ENCODE data around the gene MPRIP.

Gene MPRIP

DNA sequence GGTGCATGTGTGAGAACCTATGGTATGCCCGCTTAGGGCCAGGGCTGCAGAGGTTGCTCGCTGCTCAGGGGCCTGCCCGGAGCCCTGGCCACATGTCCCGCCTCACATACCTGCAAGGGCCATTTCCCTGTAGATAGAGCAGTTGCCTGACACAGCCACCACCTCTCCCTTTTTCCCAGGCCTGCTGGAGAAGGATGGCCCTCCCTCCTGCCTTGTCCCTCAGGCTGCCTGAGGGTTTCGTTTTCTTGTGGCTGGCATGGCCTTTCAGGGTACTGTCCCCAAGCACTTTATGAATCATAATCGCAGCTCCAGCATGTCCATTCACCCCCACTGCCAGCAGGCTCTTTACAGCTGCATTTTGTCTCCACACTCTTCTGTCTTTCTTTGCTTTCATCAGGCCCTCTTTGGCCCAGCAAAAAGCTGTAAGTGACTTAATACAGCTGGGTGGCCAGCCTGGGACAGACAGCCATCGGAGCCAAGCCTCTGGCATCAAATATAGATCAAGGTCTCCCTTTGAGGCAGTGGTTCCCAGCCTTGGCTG is 65.7 kb downstream of the MPRIP start:
- DNase-seq (ENCODE audit: low spot score), result no peak
- ChIA-PET CTCF (interaction anchor here (0.7 kb wide), 1 partner anchor 66 kb away, joined by 3 read pairs; the partner anchor contains the start of gene MPRIP), POLR2A (ENCODE audit: low non-redundant PET) (no interaction called here)
- TF ChIP-seq, protein P1, sequence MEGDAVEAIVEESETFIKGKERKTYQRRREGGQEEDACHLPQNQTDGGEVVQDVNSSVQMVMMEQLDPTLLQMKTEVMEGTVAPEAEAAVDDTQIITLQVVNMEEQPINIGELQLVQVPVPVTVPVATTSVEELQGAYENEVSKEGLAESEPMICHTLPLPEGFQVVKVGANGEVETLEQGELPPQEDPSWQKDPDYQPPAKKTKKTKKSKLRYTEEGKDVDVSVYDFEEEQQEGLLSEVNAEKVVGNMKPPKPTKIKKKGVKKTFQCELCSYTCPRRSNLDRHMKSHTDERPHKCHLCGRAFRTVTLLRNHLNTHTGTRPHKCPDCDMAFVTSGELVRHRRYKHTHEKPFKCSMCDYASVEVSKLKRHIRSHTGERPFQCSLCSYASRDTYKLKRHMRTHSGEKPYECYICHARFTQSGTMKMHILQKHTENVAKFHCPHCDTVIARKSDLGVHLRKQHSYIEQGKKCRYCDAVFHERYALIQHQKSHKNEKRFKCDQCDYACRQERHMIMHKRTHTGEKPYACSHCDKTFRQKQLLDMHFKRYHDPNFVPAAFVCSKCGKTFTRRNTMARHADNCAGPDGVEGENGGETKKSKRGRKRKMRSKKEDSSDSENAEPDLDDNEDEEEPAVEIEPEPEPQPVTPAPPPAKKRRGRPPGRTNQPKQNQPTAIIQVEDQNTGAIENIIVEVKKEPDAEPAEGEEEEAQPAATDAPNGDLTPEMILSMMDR (conservative IDR thresholded peaks at IDR 0.05; ENCODE audit: low read depth), result no peak
- peak overlapping the region; percentile 79 for H3K27ac ChIP-seq

DNA sequence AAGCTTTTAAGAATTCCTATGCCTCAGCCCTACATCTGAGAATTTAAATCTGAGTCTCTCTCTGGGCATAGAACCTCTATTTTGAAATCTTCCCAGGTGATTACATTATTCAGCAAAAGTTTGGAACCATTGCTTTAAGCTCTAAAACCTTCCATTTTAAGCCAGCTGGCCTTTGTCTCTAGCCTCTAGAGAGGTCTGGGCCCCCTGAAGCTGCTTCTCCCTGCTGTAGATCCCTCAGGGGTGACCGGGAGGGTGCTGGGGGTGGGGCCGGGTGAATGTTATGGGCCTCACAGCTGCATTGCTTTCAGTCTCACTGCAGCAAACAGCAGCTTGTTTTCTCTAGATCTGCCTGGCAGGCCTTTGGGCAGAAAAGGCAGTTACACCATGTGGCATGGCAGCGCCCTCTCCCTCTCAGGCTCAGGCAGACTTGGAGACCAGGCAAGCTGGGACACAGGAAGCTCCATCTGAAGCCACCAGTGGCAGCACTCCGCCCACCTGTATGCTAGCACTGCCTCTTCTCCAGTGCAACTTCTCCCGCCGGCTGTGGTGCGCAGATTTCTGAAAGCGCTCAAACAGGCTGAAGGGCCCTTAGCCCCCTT is 66.3 kb downstream of the MPRIP start:
- TF ChIP-seq, protein P1 (conservative IDR thresholded peaks at IDR 0.05; ENCODE audit: low read depth), result no peak
- CTCF ChIA-PET, result interaction anchor here (0.6 to 0.7 kb wide), 2 partner anchors 55 to 66 kb away, joined by 3 read pairs; partner anchors contain the start of gene MPRIP
- DNase-seq (ENCODE audit: low spot score), result no peak
- POLR2A ChIA-PET (ENCODE audit: low non-redundant PET), result no interaction called here
- peak overlapping the region; percentile 79 for H3K27ac ChIP-seq

DNA sequence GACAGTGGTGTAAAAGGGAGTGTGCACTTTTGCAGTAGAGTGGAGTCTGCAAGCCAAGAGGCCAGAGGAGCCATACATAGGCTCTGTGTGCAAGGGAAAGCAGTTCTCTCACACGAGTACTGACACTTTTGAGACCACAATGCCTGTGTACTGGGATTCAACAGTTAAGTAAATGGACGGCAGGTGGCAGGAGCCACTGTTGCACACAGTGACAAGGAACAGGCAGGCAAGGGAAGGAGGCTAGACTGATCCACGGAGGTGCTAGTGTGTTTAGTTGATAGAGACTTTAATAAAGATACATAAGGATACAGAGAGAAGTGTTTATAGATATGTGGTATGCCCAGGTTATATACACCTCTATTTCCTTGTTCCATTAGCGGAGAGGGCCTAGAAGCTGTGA is 67.0 kb downstream of the MPRIP start:
- CTCF ChIA-PET, result interaction anchor here (0.6 kb wide), 1 partner anchor 56 kb away, joined by 3 read pairs; no protein-coding TSS in a partner anchor
- TF ChIP-seq, protein P1 (conservative IDR thresholded peaks at IDR 0.05; ENCODE audit: low read depth), result no peak
- DNase-seq (ENCODE audit: low spot score), result no peak
- POLR2A ChIA-PET (ENCODE audit: low non-redundant PET), result interaction anchor here (0.7 kb wide), 1 partner anchor 81 kb away, joined by 7 read pairs; no protein-coding TSS in a partner anchor
- peak overlapping the region; percentile 79 for H3K27ac ChIP-seq

DNA sequence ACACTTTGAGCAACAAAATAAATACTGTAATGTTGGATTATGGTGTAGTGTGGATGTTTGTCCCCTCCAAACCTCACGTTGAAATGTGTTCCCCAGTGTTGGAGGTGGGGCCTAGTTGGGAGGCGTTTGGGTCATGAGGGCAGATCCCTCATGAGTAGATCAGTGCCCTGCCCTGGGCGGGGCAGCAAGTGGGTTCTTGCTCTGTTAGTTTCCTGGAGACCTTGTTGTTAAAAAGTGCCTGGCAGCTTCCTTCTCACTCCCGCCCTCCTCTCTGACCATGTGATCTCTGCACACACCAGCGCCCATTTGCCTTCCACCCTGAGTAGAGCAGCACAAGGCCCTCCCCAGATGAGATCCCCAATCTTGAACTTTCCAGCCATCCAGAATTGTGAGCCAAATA is 67.7 kb downstream of the MPRIP start:
- H3K27ac ChIP-seq, result peak overlapping the region; percentile 79
- peak; percentile 23 for DNase-seq (ENCODE audit: low spot score)
- POLR2A ChIA-PET (ENCODE audit: low non-redundant PET), result interaction anchor here (0.7 kb wide), 1 partner anchor 81 kb away, joined by 7 read pairs; no protein-coding TSS in a partner anchor
- CTCF ChIA-PET, result interaction anchor here (0.6 kb wide), 2 partner anchors 32 to 1751 kb away, joined by 3 to 4 read pairs; no protein-coding TSS in a partner anchor
- TF ChIP-seq, protein P1 (conservative IDR thresholded peaks at IDR 0.05; ENCODE audit: low read depth), result no peak

DNA sequence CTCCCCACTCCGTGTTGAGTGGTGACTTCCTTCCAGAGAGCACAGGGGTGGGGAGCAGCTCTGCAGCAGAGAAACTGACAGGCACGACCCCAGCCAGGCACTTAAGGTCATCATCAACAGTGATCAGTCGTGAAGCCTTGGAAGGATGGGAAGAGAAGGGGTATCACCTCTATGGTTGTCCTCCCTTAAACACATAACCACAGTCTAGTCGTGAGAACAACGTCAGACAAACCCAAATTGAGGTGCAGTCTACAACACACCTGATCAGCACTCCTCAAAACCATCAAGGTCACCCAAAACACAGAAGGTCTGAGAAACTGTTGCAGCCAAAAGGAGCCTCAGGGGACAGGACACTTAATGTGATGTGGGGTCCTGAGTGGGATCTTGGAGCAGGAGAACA is 68.3 kb downstream of the MPRIP start:
- ChIA-PET CTCF (interaction anchor here (0.6 kb wide), 1 partner anchor 31 kb away, joined by 3 read pairs; no protein-coding TSS in a partner anchor), POLR2A (ENCODE audit: low non-redundant PET) (no interaction called here)
- TF ChIP-seq, protein P1 (conservative IDR thresholded peaks at IDR 0.05; ENCODE audit: low read depth), result no peak
- H3K27ac ChIP-seq, result peak overlapping the region; percentile 79
- no peak for DNase-seq (ENCODE audit: low spot score)

DNA sequence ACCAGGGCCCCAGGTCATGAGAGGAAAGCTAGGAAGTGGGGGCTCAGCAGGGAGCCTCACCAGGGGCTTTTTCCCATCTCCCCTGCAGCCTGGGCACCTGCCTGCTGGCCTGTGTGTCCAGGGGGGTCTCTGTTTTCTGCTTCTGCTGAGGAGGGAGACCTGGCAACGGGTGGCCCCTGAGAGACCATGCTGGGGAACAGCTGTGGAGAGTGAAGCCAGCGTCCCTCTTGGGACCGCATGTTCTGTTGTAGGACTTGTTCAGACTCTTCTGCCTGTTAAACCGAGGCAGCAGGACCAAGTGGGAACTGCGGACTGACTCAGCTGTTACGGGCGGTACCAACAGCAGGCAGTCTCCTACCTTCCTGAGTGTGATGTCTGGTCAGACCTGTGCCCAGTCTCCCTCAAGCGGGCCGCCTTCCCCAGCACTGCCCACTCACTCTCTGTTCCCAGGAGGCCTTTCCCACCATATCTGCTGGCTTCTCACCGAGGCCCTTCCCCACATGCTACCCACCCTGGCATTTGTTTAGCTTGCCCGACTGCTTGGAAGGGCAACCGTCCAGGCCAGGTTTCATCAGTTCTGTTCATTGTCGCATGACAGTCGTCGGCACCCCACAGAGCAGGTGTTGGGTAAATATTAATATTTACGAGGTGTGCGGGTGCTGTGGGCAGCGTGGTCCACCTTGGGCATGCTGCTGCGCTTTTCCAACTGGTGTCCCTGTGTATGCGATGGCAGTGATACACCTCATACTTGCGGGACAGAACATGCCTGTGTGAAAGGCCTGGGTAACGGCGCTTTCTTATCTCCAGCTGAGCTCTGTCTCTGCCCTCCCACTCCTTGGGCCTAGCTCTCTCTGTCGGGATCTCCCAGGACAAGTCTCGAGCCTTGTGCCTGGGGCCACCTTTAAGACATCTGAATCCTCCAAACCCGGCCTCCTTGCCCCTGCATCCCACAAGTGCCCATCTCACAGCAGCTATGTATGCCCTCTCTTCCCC is 69.4 kb downstream of the MPRIP start:
- TF ChIP-seq, protein P1 (conservative IDR thresholded peaks at IDR 0.05; ENCODE audit: low read depth), result no peak
- ChIA-PET CTCF (no interaction called here), POLR2A (ENCODE audit: low non-redundant PET) (no interaction called here)
- no peak for DNase-seq (ENCODE audit: low spot score)
- peak overlapping the region; percentile 53 for H3K27ac ChIP-seq
